Colonic mucosa (tissue), 4 donors: ENCODE data around the gene TNIK. TPM values are rescaled to one million over a fixed set of nuclear protein-coding genes. Genes with fewer than 3 reads are reported as not detected.

ENCODE experiments used
- DNase-seq: peaks from one replicate; pipeline ENCODE4 v3.0.0-alpha.2; 2020
- H3K27ac ChIP-seq: fragments of 200-600 bp; one replicate; pipeline ENCODE4 v1.8.0; 2021
- H3K27me3 ChIP-seq: fragments of 200-600 bp; one replicate; pipeline ENCODE4 v1.8.0; 2021
- H3K36me3 ChIP-seq: fragments of 200-600 bp; one replicate; pipeline ENCODE4 v1.8.0; 2021
- H3K4me1 ChIP-seq: fragments of 200-600 bp; one replicate; pipeline ENCODE4 v1.8.0; 2021; ENCODE audit warnings: mild to moderate bottlenecking
- H3K4me3 ChIP-seq: fragments of 200-600 bp; one replicate; pipeline ENCODE4 v1.8.0; 2021
- H3K9ac ChIP-seq, 2 donors: one replicate each; pipeline ENCODE4 v1.7.0; 2013; ENCODE audit warnings: control low read depth in 2 of 2, low read depth in 2 of 2, low read length in 2 of 2
- H3K9me3 ChIP-seq: fragments of 200-600 bp; one replicate; pipeline ENCODE4 v1.8.0; 2021
- CTCF ChIP-seq: fragments of 200-600 bp; IDR thresholded peaks from one replicate; pipeline ENCODE4 v1.8.0; 2022; ENCODE audit warnings: antibody characterized with exemption, mild to moderate bottlenecking
- intact Hi-C: fragments of 100-400 bp; cut with DNase I; formaldehyde crosslinking; loops from one replicate; pipeline ENCODE4 v1.14.1; 2022
- total RNA-seq, 2 donors: library from RNA; stranded (reverse); fragmentation: NEBNext Ultra II Directional in 1 of 2; extraction: Animal tissue kit (Norgen Biotek cat#: 25700) in 1 of 2; gene quantifications; one replicate each; pipeline ENCODE4 v1.2.1, GENCODE V29; 2021
- donor health status: healthy.
- donor health status: DM: no; HTN: no; CAD: no.
- donor health status: DM: no; HTN: no; CAD: no.

The TNIK gene
- total RNA-seq, 2 donors from 2014 or later, result 19.9 to 30.9 TPM

- no peak overlapping the region for H3K4me3 ChIP-seq
- H3K9ac ChIP-seq, result no peak overlapping the region
- H3K36me3 ChIP-seq, result no peaks in the 10 kb centered on the region
- H3K27ac ChIP-seq, result no peak overlapping the region
- no peaks in the 10 kb centered on the region for H3K27me3 ChIP-seq
- no peak for DNase-seq
- intact Hi-C loops, result no loop called here
- no peak for TF ChIP-seq CTCF
- H3K4me1 ChIP-seq, result no peaks in the 10 kb centered on the region
- H3K9me3 ChIP-seq, result no peaks in the 10 kb centered on the region
These were observed 13.9 kb downstream of the TNIK start for GRCh38 chr3:171446301-171446700.

- Histone ChIP-seq H3K27ac (no peak overlapping the region), H3K9me3 (no peaks in the 10 kb centered on the region), H3K4me3 (no peak overlapping the region), H3K27me3 (no peaks in the 10 kb centered on the region), H3K36me3 (no peaks in the 10 kb centered on the region), H3K9ac (no peak overlapping the region), H3K4me1 (no peaks in the 10 kb centered on the region)
- intact Hi-C loops, result no loop called here
- no peak for TF ChIP-seq CTCF
- DNase-seq, result no peak
These were observed 14.5 kb downstream of the TNIK start for GRCh38 chr3:171445620-171446204.

- Histone ChIP-seq H3K27ac (no peak overlapping the region), H3K9ac (no peak overlapping the region), H3K27me3 (no peaks in the 10 kb centered on the region), H3K9me3 (no peaks in the 10 kb centered on the region), H3K4me3 (no peak overlapping the region), H3K36me3 (no peaks in the 10 kb centered on the region), H3K4me1 (no peaks in the 10 kb centered on the region)
- no peak for DNase-seq
- TF ChIP-seq CTCF, result no peak
- intact Hi-C loops, result no loop called here
These were observed 16.1 kb downstream of the TNIK start for GRCh38 chr3:171444001-171444690.

GRCh38 chr3:171443211-171443957 is 16.8 kb downstream of the TNIK start:
- Histone ChIP-seq H3K9me3 (no peaks in the 10 kb centered on the region), H3K27me3 (no peaks in the 10 kb centered on the region), H3K4me3 (no peak overlapping the region), H3K27ac (no peak overlapping the region), H3K36me3 (no peaks in the 10 kb centered on the region), H3K9ac (no peak overlapping the region), H3K4me1 (no peaks in the 10 kb centered on the region)
- intact Hi-C loops, result no loop called here
- TF ChIP-seq CTCF, result no peak
- DNase-seq, result no peak

- intact Hi-C loops, result no loop called here
- no peaks in the 10 kb centered on the region for H3K4me1 ChIP-seq
- no peak overlapping the region for H3K4me3 ChIP-seq
- no peaks in the 10 kb centered on the region for H3K27me3 ChIP-seq
- H3K9ac ChIP-seq, result no peak overlapping the region
- DNase-seq, result no peak
- no peaks in the 10 kb centered on the region for H3K36me3 ChIP-seq
- no peak overlapping the region for H3K27ac ChIP-seq
- no peak for TF ChIP-seq CTCF
- H3K9me3 ChIP-seq, result no peaks in the 10 kb centered on the region
These were observed 18.0 kb downstream of the TNIK start for GRCh38 chr3:171442184-171442583.
